ENCODE measurements around the gene PALMD. TPM values are rescaled to one million over a fixed set of nuclear protein-coding genes. Genes with fewer than 3 reads are reported as not detected.
A peak's percentile ranks its signal among the peaks of the same experiment; 100 is the strongest.

Gene PALMD
- total RNA-seq, 1 donor, result 6.0 TPM

DNA sequence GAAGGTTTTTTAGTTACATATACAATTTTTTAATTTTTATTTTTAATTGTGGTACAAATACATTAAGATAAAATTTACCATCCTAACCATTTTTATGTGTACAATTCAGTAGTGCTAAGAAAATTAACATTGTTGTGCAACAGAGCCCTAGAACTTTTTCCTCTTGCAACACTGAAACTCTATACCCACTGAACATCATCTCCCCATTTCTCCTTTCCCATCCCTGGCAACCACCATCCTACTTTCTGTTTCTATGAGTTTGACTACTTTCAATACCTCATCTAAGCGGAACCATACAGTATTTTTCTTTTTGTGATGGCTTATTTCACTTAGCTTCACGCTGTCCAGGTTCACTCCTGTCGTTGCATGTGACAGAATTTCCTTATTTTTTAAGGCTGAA lies 54.1 kb downstream of the PALMD start:
- H3K4me3 ChIP-seq (ENCODE audit: low read depth, low read length), result no peak overlapping the region
- no peak for DNase-seq (ENCODE audit: low read depth)
- no peak for TF ChIP-seq CTCF (IDR thresholded peaks at IDR 0.05; ENCODE audit: insufficient read depth, low read length)

DNA sequence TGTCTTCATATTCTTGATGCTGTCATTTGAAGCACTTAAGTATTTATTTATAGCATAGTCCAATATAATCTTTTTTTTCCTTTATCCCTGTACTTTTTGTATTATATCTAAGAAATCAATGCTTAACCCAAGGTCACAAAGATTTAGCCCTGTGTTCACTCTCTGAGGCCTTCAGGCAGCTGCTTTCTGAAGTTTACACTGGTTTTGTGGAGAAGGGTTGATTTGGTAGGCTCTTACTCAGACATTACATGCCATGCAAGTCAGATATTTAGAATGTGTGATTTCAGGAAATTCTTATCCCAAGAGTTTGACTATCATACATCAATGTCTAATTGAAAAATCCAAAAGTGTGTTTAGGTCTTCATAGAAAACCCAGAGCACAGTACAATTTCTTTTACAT lies 56.3 kb downstream of the PALMD start:
- DNase-seq (ENCODE audit: low read depth), result no peak
- no peak overlapping the region for H3K4me3 ChIP-seq (ENCODE audit: low read depth, low read length)
- TF ChIP-seq CTCF (IDR thresholded peaks at IDR 0.05; ENCODE audit: insufficient read depth, low read length), result no peak

DNA sequence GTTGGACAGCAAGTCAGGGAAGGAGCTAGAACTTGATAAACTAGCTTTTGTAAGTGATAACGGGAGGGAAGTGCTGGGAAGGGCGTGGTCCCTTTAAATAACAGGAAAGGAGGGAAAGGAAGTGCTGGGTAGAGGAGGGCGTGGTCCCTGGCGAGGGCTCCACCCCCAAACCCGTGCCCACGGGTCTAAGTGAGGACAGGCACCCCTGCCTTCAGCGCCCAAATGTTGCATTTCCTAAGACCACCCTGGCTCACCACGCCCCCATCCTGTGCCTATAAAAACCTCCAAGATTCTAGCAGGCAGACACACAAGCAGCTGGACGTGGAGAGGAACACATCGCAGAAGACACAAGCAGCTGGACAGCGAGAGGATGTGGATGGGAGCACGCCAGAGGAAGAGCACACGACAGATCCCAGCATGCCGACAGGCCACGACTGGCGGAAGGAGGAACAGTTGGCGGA lies 58.5 kb downstream of the PALMD start:
- TF ChIP-seq CTCF (IDR thresholded peaks at IDR 0.05; ENCODE audit: insufficient read depth, low read length), result no peak
- no peak overlapping the region for H3K4me3 ChIP-seq (ENCODE audit: low read depth, low read length)
- no peak for DNase-seq (ENCODE audit: low read depth)

GRCh38 chr1:99705385-99705784 lies 59.5 kb downstream of the PALMD start:
- no peak for TF ChIP-seq CTCF (IDR thresholded peaks at IDR 0.05; ENCODE audit: insufficient read depth, low read length)
- H3K4me3 ChIP-seq (ENCODE audit: low read depth, low read length), result no peak overlapping the region
- peak; percentile 18 for DNase-seq (ENCODE audit: low read depth)

GRCh38 chr1:99707535-99708142 lies 61.7 kb downstream of the PALMD start:
- peak; percentile 82 for TF ChIP-seq CTCF (IDR thresholded peaks at IDR 0.05; ENCODE audit: insufficient read depth, low read length)
- H3K4me3 ChIP-seq (ENCODE audit: low read depth, low read length), result no peak overlapping the region
- DNase-seq (ENCODE audit: low read depth), result peak; percentile 82

- no peak for DNase-seq (ENCODE audit: low read depth)
- no peak overlapping the region for H3K4me3 ChIP-seq (ENCODE audit: low read depth, low read length)
- TF ChIP-seq CTCF (IDR thresholded peaks at IDR 0.05; ENCODE audit: insufficient read depth, low read length), result no peak
Observed at GRCh38 chr1:99710994-99711393, 65.1 kb downstream of the PALMD start.

GRCh38 chr1:99713006-99713405 lies 67.1 kb downstream of the PALMD start:
- no peak for DNase-seq (ENCODE audit: low read depth)
- H3K4me3 ChIP-seq (ENCODE audit: low read depth, low read length), result no peak overlapping the region
- no peak for TF ChIP-seq CTCF (IDR thresholded peaks at IDR 0.05; ENCODE audit: insufficient read depth, low read length)

Data from fibroblast of the aortic adventitia (primary cell).